NB4 (cell line): ENCODE results near the gene MB21D2.

Experiments used
- DNase-seq: peaks from one replicate; pipeline ENCODE4 v3.0.0; 2010; ENCODE audit warnings: low read depth
- H3K4me3 ChIP-seq: one replicate; pipeline ENCODE4 v1.5.1; 2011; ENCODE audit warnings: mild to moderate bottlenecking, low read depth, low read length, moderate library complexity
- CTCF ChIP-seq: IDR thresholded peaks from one replicate; pipeline ENCODE4 v1.5.1; 2012; ENCODE audit warnings: low read depth, low read length
- MAX ChIP-seq: IDR thresholded peaks from 2 replicates; pipeline ENCODE4 v1.6.1; 2011; ENCODE audit warnings: low read depth, low read length
- MYC ChIP-seq: IDR thresholded peaks from 2 replicates; pipeline ENCODE4 v1.6.1; 2011; ENCODE audit warnings: low read depth, low read length
- POLR2A ChIP-seq: IDR thresholded peaks from 2 replicates; pipeline ENCODE4 v1.6.1; 2011; ENCODE audit warnings: mild to moderate bottlenecking; ENCODE audit not compliant: insufficient read length; ENCODE audit errors: extremely low read depth

MB21D2 gene

GRCh38 chr3:192861972-192862371 lies 55.7 kb downstream of the MB21D2 start:
- no peak overlapping the region for H3K4me3 ChIP-seq
- DNase-seq: no peak
- TF ChIP-seq POLR2A (no peak), MYC (no peak), CTCF (no peak), MAX (no peak)

- H3K4me3 ChIP-seq: no peak overlapping the region
- DNase-seq: no peak
- TF ChIP-seq POLR2A: no peak
Measured at GRCh38 chr3:192860454-192860853, 57.2 kb downstream of the MB21D2 start.

- TF ChIP-seq MAX (no peak), POLR2A (no peak), CTCF (no peak), MYC (no peak)
- DNase-seq: no peak
- no peak overlapping the region for H3K4me3 ChIP-seq
Measured at GRCh38 chr3:192858849-192859585, 58.6 kb downstream of the MB21D2 start.

- no peak overlapping the region for H3K4me3 ChIP-seq
- TF ChIP-seq MYC: no peak
- no peak for TF ChIP-seq MAX
- TF ChIP-seq CTCF: no peak
- no peak for TF ChIP-seq POLR2A
- DNase-seq: no peak
Measured at GRCh38 chr3:192857260-192857661, 60.4 kb downstream of the MB21D2 start.

- TF ChIP-seq MYC: no peak
- no peak for TF ChIP-seq POLR2A
- TF ChIP-seq CTCF: no peak
- no peak for TF ChIP-seq MAX
- no peak for DNase-seq
- H3K4me3 ChIP-seq: no peak overlapping the region
Measured at GRCh38 chr3:192855434-192855833, 62.2 kb downstream of the MB21D2 start.

GRCh38 chr3:192851821-192852372 lies 65.8 kb downstream of the MB21D2 start:
- peak; percentile 39 for DNase-seq
- no peak overlapping the region for H3K4me3 ChIP-seq
- TF ChIP-seq MYC (no peak), CTCF (no peak), POLR2A (no peak), MAX (no peak)
